ENCODE results near the gene TP63.

DNA sequence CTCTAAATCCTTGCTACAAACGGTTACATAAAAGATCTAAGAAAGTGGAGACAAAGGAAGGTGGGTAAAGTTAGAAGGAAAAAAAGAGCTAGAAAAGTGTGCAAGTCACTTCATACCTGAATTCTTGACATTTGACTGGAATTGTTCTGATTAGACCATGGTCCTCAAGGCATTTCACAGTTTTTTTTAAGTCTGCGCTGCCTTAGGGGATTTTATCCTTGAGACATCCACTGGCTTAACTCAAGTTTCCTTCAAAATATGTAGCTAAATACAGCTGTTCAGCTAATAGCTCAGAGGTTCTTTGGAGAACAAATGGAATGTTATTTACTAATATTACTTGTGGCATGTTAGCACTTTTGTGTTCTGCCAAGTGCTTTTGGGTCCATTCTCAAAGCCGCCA, 236.9 kb downstream of the TP63 start:
- TF ChIP-seq, protein P1, sequence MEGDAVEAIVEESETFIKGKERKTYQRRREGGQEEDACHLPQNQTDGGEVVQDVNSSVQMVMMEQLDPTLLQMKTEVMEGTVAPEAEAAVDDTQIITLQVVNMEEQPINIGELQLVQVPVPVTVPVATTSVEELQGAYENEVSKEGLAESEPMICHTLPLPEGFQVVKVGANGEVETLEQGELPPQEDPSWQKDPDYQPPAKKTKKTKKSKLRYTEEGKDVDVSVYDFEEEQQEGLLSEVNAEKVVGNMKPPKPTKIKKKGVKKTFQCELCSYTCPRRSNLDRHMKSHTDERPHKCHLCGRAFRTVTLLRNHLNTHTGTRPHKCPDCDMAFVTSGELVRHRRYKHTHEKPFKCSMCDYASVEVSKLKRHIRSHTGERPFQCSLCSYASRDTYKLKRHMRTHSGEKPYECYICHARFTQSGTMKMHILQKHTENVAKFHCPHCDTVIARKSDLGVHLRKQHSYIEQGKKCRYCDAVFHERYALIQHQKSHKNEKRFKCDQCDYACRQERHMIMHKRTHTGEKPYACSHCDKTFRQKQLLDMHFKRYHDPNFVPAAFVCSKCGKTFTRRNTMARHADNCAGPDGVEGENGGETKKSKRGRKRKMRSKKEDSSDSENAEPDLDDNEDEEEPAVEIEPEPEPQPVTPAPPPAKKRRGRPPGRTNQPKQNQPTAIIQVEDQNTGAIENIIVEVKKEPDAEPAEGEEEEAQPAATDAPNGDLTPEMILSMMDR (IDR thresholded peaks at IDR 0.05; ENCODE audit: extremely low read depth in 1 of 2, insufficient read depth in 1 of 2, low read depth in 1 of 2, low read length in 2 of 2): no peak
- no peak for TF ChIP-seq FOS (IDR thresholded peaks at IDR 0.05; ENCODE audit: borderline replicate concordance, insufficient read depth, low read length)
- TF ChIP-seq, protein P2, sequence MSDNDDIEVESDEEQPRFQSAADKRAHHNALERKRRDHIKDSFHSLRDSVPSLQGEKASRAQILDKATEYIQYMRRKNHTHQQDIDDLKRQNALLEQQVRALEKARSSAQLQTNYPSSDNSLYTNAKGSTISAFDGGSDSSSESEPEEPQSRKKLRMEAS (IDR thresholded peaks at IDR 0.05; ENCODE audit: insufficient read depth, insufficient read length): no peak
- no peak for TF ChIP-seq EZH2 (IDR thresholded peaks at IDR 0.05; ENCODE audit: borderline replicate concordance, low read depth, low read length, severe bottlenecking)
- TF ChIP-seq POLR2AphosphoS5 (IDR thresholded peaks at IDR 0.05; ENCODE audit: insufficient read depth, low read depth, low read length): no peak
- TF ChIP-seq POLR2A (IDR thresholded peaks at IDR 0.05; ENCODE audit: low read depth, low read length): no peak
- no peak for TF ChIP-seq JUN (IDR thresholded peaks at IDR 0.05; ENCODE audit: borderline replicate concordance, insufficient read depth, insufficient read length, low read depth)

Measured in endothelial cell of umbilical vein (primary cell).